H1 (cell line): ENCODE measurements around the gene RNF224. TPM values are rescaled to one million over a fixed set of nuclear protein-coding genes. Genes with fewer than 3 reads are reported as not detected.

Experiments used
- CTCF ChIA-PET: fragments of 300-600 bp; sonication (Branson Sonifier 250); formaldehyde crosslinking; loops from one replicate; lab custom pipeline; 2021; ENCODE audit not compliant: partially characterized antibody; lab: Charles Lee
- POLR2A ChIA-PET: fragments of 300-600 bp; sonication (Branson Sonifier 250); formaldehyde crosslinking; loops from one replicate; lab custom pipeline; 2021; ENCODE audit warnings: inconsistent platforms; ENCODE audit not compliant: partially characterized antibody; lab: Charles Lee
- DNase-seq, 2 experiments: peaks; one replicate each; pipeline versions ENCODE4 v3.0.0 to v3.0.0-alpha.2; 2010 to 2022; ENCODE audit warnings: low spot score in 2 of 2, low read depth in 1 of 2, mixed read lengths in 1 of 2
- FAIRE-seq: peaks from 2 replicates; lab custom pipeline; 2011; peaks lifted over from hg19 to GRCh38; lab: Jason Lieb, UNC
- H2AFZ ChIP-seq: 2 replicates; pipeline ENCODE4 v1.8.1; 2012; ENCODE audit warnings: low read length, inconsistent platforms
- H2AK5ac ChIP-seq: 2 replicates; pipeline ENCODE4 v1.6.1; 2013; ENCODE audit warnings: low read depth, low read length
- H2BK120ac ChIP-seq: replicated peaks from 2 replicates; pipeline ENCODE3; 2013; ENCODE audit warnings: low read depth, low read length, inconsistent platforms
- H2BK12ac ChIP-seq: 2 replicates; pipeline ENCODE4 v1.6.1; 2013; ENCODE audit warnings: low read depth, low read length
- H2BK15ac ChIP-seq: 2 replicates; pipeline ENCODE4 v1.6.1; 2013; ENCODE audit warnings: low read length
- H2BK20ac ChIP-seq: 2 replicates; pipeline ENCODE4 v1.6.1; 2013; ENCODE audit warnings: low read length
- H2BK5ac ChIP-seq: 2 replicates; pipeline ENCODE4 v1.6.1; 2013; ENCODE audit warnings: low read depth, low read length
- H3K14ac ChIP-seq: 2 replicates; pipeline ENCODE4 v1.6.1; 2013; ENCODE audit warnings: inconsistent platforms; ENCODE audit not compliant: insufficient read length
- H3K18ac ChIP-seq: 2 replicates; pipeline ENCODE4 v1.6.1; 2013; ENCODE audit warnings: low read length; ENCODE audit errors: extremely low read depth
- H3K23ac ChIP-seq: 2 replicates; pipeline ENCODE4 v1.6.1; 2013; ENCODE audit warnings: inconsistent platforms; ENCODE audit not compliant: insufficient read length
- H3K23me2 ChIP-seq: 2 replicates; pipeline ENCODE4 v1.6.1; 2013; ENCODE audit warnings: low read depth, low read length
- H3K27ac ChIP-seq: 2 replicates; pipeline ENCODE4 v1.6.1; 2011; ENCODE audit warnings: low read depth, low read length, inconsistent platforms
- H3K27me3 ChIP-seq, 4 experiments: replicated peaks in 1 of 4; 1 replicate in 1 of 4; 2 replicates in 3 of 4; pipeline versions ENCODE4 v1.6.1 to v1.8.1; 2011 to 2013; ENCODE audit warnings: low read length in 3 of 4, mild to moderate bottlenecking in 3 of 4, inconsistent platforms in 2 of 4, mixed read lengths in 2 of 4, moderate library complexity in 1 of 4; ENCODE audit not compliant: control insufficient read depth in 3 of 4, insufficient read depth in 3 of 4; ENCODE audit errors: extremely low read depth in 1 of 4
- H3K36me3 ChIP-seq, 4 experiments: 2 replicates each; pipeline versions ENCODE4 v1.6.1 to v1.8.1; 2011 to 2013; ENCODE audit warnings: mild to moderate bottlenecking in 4 of 4, low read length in 3 of 4, moderate library complexity in 2 of 4, control low read depth in 1 of 4, inconsistent platforms in 1 of 4; ENCODE audit not compliant: insufficient read depth in 4 of 4, control insufficient read depth in 2 of 4
- H3K4ac ChIP-seq: replicated peaks from 2 replicates; pipeline ENCODE3; 2013; ENCODE audit warnings: low read length, low read depth, mixed read lengths, inconsistent platforms; ENCODE audit not compliant: insufficient read length
- H3K4me1 ChIP-seq, 4 experiments: replicated peaks in 1 of 4; 1 replicate in 1 of 4; 2 replicates in 3 of 4; pipeline versions ENCODE4 v1.6.1 to v1.8.1; 2011 to 2013; ENCODE audit warnings: low read length in 3 of 4, inconsistent platforms in 2 of 4, mixed read lengths in 1 of 4; ENCODE audit not compliant: insufficient read depth in 4 of 4, control insufficient read depth in 3 of 4
- H3K4me2 ChIP-seq, 2 experiments: 2 replicates each; pipeline versions ENCODE4 v1.6.1 to v1.8.1; 2011 to 2013; ENCODE audit warnings: low read depth in 2 of 2, low read length in 2 of 2, control low read depth in 1 of 2, inconsistent platforms in 1 of 2, mild to moderate bottlenecking in 1 of 2; ENCODE audit not compliant: insufficient read depth in 1 of 2
- H3K4me3 ChIP-seq, 4 experiments: fragments of 200-600, 300-600 bp in 1 of 4; sonication (generic), shearing (Covaris generic), sonication (Bioruptor Twin) in 1 of 4; 2 replicates each; pipeline versions ENCODE4 v1.5.1 to v1.8.1; 2011 to 2016; ENCODE audit warnings: low read length in 4 of 4, low read depth in 3 of 4, control low read depth in 2 of 4, inconsistent platforms in 2 of 4, mild to moderate bottlenecking in 2 of 4, mixed read lengths in 1 of 4, moderate library complexity in 1 of 4; ENCODE audit not compliant: insufficient read depth in 2 of 4; ENCODE audit errors: extremely low read depth in 1 of 4
- H3K56ac ChIP-seq: replicated peaks from 2 replicates; pipeline ENCODE3; 2013; ENCODE audit warnings: low read depth, mild to moderate bottlenecking, mixed read lengths, low read length, inconsistent platforms; ENCODE audit not compliant: insufficient read length
- H3K79me1 ChIP-seq: 2 replicates; pipeline ENCODE4 v1.6.1; 2013; ENCODE audit warnings: low read depth, low read length, control low read depth
- H3K79me2 ChIP-seq, 2 experiments: 2 replicates each; pipeline versions ENCODE4 v1.6.1 to v1.8.1; 2012 to 2013; ENCODE audit warnings: low read length in 2 of 2, mild to moderate bottlenecking in 2 of 2, inconsistent platforms in 1 of 2; ENCODE audit not compliant: insufficient read depth in 2 of 2, control insufficient read depth in 1 of 2
- H3K9ac ChIP-seq, 4 experiments: replicated peaks in 1 of 4; 1 replicate in 1 of 4; 2 replicates in 3 of 4; pipeline versions ENCODE4 v1.6.1 to v1.8.1; 2011 to 2013; ENCODE audit warnings: low read depth in 3 of 4, low read length in 3 of 4, control low read depth in 2 of 4, mild to moderate bottlenecking in 2 of 4, moderate library complexity in 2 of 4, inconsistent platforms in 1 of 4; ENCODE audit errors: extremely low read depth in 1 of 4
- H3K9me3 ChIP-seq, 2 experiments: 2 replicates each; pipeline versions ENCODE4 v1.6.1 to v1.8.1; 2012 to 2013; ENCODE audit warnings: mild to moderate bottlenecking in 2 of 2, moderate library complexity in 2 of 2, control low read depth in 1 of 2, inconsistent platforms in 1 of 2, low read depth in 1 of 2, low read length in 1 of 2, mixed read lengths in 1 of 2; ENCODE audit not compliant: insufficient read depth in 2 of 2
- H4K20me1 ChIP-seq, 2 experiments: replicated peaks in 1 of 2; 2 replicates each; pipeline versions ENCODE3 to v1.8.1; 2011 to 2013; ENCODE audit warnings: inconsistent platforms in 2 of 2, low read length in 2 of 2, mild to moderate bottlenecking in 1 of 2; ENCODE audit not compliant: insufficient read depth in 2 of 2, control insufficient read depth in 1 of 2
- H4K5ac ChIP-seq: 2 replicates; pipeline ENCODE4 v1.6.1; 2013; ENCODE audit warnings: low read length, low read depth, mixed read lengths, inconsistent platforms; ENCODE audit not compliant: insufficient read length
- H4K8ac ChIP-seq: 2 replicates; pipeline ENCODE4 v1.8.0; 2013; ENCODE audit warnings: mild to moderate bottlenecking, moderate library complexity, low read length, inconsistent platforms; ENCODE audit not compliant: insufficient read depth; ENCODE audit errors: extremely low read depth
- H4K91ac ChIP-seq: replicated peaks from 2 replicates; pipeline ENCODE3; 2013; ENCODE audit warnings: low read length, mixed read lengths, inconsistent platforms; ENCODE audit not compliant: insufficient read length
- BACH1 ChIP-seq: IDR thresholded peaks from 2 replicates; pipeline ENCODE4 v1.6.1; 2012; ENCODE audit warnings: low read length, improper control_type of control experiment
- BCL11A ChIP-seq, 2 experiments: IDR thresholded peaks; one replicate each; pipeline ENCODE4 v1.6.1; 2011; ENCODE audit warnings: low read depth in 2 of 2, low read length in 2 of 2, mild to moderate bottlenecking in 2 of 2
- BRCA1 ChIP-seq: IDR thresholded peaks from 2 replicates; pipeline ENCODE4 v1.6.1; 2012; ENCODE audit warnings: low read depth, low read length, improper control_type of control experiment
- CREB1 ChIP-seq: IDR thresholded peaks from 2 replicates; pipeline ENCODE4 v1.6.1; 2012; ENCODE audit warnings: inconsistent platforms
- JUND ChIP-seq: IDR thresholded peaks from 2 replicates; pipeline ENCODE4 v1.6.1; 2011; ENCODE audit warnings: mild to moderate bottlenecking, improper control_type of control experiment, low read length
- MAFK ChIP-seq: IDR thresholded peaks from 2 replicates; pipeline ENCODE4 v1.6.1; 2012; ENCODE audit warnings: low read depth, mild to moderate bottlenecking, improper control_type of control experiment, low read length
- PHF8 ChIP-seq: fragments of 200-600 bp; sonication (generic); conservative IDR thresholded peaks from 2 replicates; pipeline ENCODE4 v1.7.1; 2012; ENCODE audit warnings: low read depth, mild to moderate bottlenecking, inconsistent platforms, low read length, moderate library complexity
- RBBP5 ChIP-seq: IDR thresholded peaks from 2 replicates; pipeline ENCODE4 v1.7.1; 2012; ENCODE audit warnings: low read depth, mild to moderate bottlenecking, inconsistent platforms, low read length, moderate library complexity, borderline replicate concordance
- WGBS, 2 experiments: shearing (Covaris generic) in 1 of 2; methylation state at CpG; one replicate each; pipeline versions ENCODE4 v1.1.6 to v1.1.7; 2013 to 2015; ENCODE audit warnings: low lambda C conversion rate in 2 of 2, mixed read lengths in 2 of 2, inconsistent platforms in 1 of 2, low coverage in 1 of 2, missing lambda C conversion rate in 1 of 2; ENCODE audit not compliant: insufficient replicate concordance in 2 of 2, insufficient coverage in 1 of 2, insufficient read length in 1 of 2; ENCODE audit errors: extremely low coverage in 1 of 2, missing lambda C conversion rate in 1 of 2; 5-methylcytosine and 5-hydroxymethylcytosine counted together
- polyA plus RNA-seq, 7 experiments: library from polyadenylated mRNA; depleted of rRNA in 3 of 7; stranded (reverse) in 5 of 7; unstranded in 2 of 7; fragments of >200 nt in 5 of 7; fragments of 200-250 nt in 2 of 7; gene quantifications; 1 replicate in 5 of 7; 2 replicates in 1 of 7; 4 replicates in 1 of 7; pipeline versions ENCODE4 v1.2.1 to v1.2.3, GENCODE V29; 2011 to 2013; ENCODE audit warnings: missing spikeins in 2 of 7, mixed read lengths in 2 of 7
- total RNA-seq: library from RNA; stranded (reverse); fragmentation: NEBNext Ultra II Directional; extraction: Animal tissue kit (Norgen Biotek cat#: 25700); gene quantifications from 2 replicates; pipeline ENCODE4 v1.2.1, GENCODE V29; 2021
- TF ChIP-seq, protein P1 (sequence below): IDR thresholded peaks from 2 replicates; pipeline ENCODE4 v1.6.1; 2012; ENCODE audit warnings: inconsistent platforms

The RNF224 gene
- total and polyA plus RNA-seq, 2 of the 8 experiments (the other 6 are each of a cell fraction or from before 2014, with no cell fraction given) = 0.24 TPM; not detected in 1

DNA sequence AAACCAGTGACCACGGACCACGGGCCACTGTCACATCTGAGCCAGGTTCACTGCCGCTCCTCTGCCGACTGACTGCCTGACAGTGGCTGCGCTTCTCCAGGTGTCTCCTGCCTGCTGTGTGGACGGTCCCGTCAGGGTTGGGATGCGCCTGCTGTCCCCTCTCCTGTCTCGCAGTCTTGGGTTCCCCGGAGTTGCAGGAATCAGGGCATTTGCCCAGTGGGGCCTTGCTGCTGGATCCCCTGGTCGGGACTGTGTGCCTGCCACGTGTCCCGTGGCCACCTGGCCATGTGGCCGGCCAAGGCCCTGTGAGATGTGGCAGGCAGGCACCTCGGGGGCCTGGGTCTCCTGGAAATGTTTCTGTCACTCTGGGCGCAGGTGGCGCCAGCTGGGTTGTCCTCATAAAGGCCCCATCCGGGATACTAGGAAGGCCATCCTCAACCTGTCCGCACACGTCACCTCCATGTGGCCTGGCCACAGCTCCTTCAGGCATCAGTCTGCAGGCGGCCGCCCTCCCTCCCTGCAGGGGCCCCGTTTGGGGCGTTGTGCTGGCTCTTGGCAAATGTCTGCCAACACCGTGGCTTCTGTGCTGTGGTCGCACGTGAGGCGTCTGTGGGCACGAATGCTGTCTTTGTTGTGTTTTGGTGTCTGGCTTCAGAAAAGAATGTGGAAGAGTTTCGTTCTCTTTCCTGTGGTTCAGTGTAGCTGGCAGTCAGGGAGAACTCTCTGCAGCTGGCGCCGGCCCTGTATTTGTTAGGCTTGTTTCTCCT, 43.8 kb downstream of the RNF224 start:
- Histone ChIP-seq H3K36me3 (peaks cover 0 to 27% (median 17%) of the 10 kb centered on the region in 4 experiments; a peak in 7 of 8 replicates), H3K9ac (no peak overlapping the region), H3K27me3 (no peaks in the 10 kb centered on the region), H3K4me1 (peaks cover 0 to 6% (median 2%) of the 10 kb centered on the region in 4 experiments; a peak in 4 of 7 replicates), H3K27ac (no peak overlapping the region), H2BK5ac (no peak overlapping the region), H2BK12ac (no peak overlapping the region), H3K79me1 (no peaks in the 10 kb centered on the region), H4K5ac (no peak overlapping the region), H2BK15ac (no peak overlapping the region), H4K91ac (no peak overlapping the region), H3K4ac (no peak overlapping the region), H3K79me2 (no peaks in the 10 kb centered on the region), H3K14ac (no peak overlapping the region), H3K56ac (no peak overlapping the region), H3K23me2 (peaks cover 2% of the 10 kb centered on the region; the same call in 1 of the 2 replicates), H2BK120ac (no peak overlapping the region), H3K23ac (no peak overlapping the region), H2AK5ac (no peak overlapping the region), H3K18ac (no peak overlapping the region), H4K20me1 (peaks cover 4 to 10% of the 10 kb centered on the region in 2 experiments), H3K4me3 (no peak overlapping the region), H4K8ac (no peak overlapping the region), H2AFZ (no peak overlapping the region), H3K9me3 (no peaks in the 10 kb centered on the region), H3K4me2 (no peak overlapping the region), H2BK20ac (no peak overlapping the region)
- no peak for TF ChIP-seq PHF8
- TF ChIP-seq BACH1 = no peak
- TF ChIP-seq, protein P1, sequence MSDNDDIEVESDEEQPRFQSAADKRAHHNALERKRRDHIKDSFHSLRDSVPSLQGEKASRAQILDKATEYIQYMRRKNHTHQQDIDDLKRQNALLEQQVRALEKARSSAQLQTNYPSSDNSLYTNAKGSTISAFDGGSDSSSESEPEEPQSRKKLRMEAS = no peak
- no peak for TF ChIP-seq RBBP5
- no peak for TF ChIP-seq JUND
- TF ChIP-seq BCL11A (IDR thresholded peaks at IDR 0.05; ENCODE audit: low read depth in 2 of 2, low read length in 2 of 2) = no peak
- no peak for TF ChIP-seq CREB1
- TF ChIP-seq MAFK = no peak
- TF ChIP-seq BRCA1 = no peak
- FAIRE-seq = no peak
- 92% methylated on average over 32 of the region's 32 CpGs; no CpG with 5 or more reads in 1 of the 2 experiments for WGBS, 2 experiments
- POLR2A ChIA-PET = interaction anchor here (0.7 to 47.8 kb wide), 5 partner anchors 11 to 109 kb away, joined by 3 to 1462 read pairs (median 4); partner anchors contain the start of genes CYSRT1, NDOR1, NELFB and RNF208
- DNase-seq = no peak
- CTCF ChIA-PET = interaction anchor here (0.5 kb wide), 1 partner anchor 12 kb away, joined by 3 read pairs; no protein-coding TSS in a partner anchor
